GM12801 (cell line): Measurements from ENCODE around the gene FAM83C.

Experiments used
- TF ChIP-seq, protein P1 (sequence below): IDR thresholded peaks from one replicate; pipeline ENCODE4 v1.5.1; 2011; ENCODE audit warnings: control low read depth; ENCODE audit not compliant: insufficient read length; ENCODE audit errors: extremely low read depth

FAM83C gene

DNA sequence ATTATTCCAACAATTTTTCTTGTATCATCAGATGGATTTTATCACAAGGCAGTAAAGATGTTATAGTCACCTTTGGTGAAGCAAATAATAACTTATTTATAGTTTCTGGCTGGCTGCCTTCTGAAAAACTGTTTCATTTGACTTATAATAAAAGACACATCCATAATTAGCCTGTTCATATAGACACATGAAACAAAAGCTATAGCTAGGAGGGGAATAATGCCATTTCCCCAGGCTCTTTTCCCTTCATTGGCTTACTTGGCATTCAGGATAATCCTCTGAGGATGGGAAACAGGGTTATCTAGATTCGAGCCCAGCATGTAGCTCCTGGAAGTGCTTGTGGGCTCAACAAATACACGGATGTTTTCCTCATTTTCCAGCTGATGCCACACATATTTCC lies 48.2 kb downstream of the FAM83C start:
- TF ChIP-seq, protein P1, sequence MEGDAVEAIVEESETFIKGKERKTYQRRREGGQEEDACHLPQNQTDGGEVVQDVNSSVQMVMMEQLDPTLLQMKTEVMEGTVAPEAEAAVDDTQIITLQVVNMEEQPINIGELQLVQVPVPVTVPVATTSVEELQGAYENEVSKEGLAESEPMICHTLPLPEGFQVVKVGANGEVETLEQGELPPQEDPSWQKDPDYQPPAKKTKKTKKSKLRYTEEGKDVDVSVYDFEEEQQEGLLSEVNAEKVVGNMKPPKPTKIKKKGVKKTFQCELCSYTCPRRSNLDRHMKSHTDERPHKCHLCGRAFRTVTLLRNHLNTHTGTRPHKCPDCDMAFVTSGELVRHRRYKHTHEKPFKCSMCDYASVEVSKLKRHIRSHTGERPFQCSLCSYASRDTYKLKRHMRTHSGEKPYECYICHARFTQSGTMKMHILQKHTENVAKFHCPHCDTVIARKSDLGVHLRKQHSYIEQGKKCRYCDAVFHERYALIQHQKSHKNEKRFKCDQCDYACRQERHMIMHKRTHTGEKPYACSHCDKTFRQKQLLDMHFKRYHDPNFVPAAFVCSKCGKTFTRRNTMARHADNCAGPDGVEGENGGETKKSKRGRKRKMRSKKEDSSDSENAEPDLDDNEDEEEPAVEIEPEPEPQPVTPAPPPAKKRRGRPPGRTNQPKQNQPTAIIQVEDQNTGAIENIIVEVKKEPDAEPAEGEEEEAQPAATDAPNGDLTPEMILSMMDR: no peak

DNA sequence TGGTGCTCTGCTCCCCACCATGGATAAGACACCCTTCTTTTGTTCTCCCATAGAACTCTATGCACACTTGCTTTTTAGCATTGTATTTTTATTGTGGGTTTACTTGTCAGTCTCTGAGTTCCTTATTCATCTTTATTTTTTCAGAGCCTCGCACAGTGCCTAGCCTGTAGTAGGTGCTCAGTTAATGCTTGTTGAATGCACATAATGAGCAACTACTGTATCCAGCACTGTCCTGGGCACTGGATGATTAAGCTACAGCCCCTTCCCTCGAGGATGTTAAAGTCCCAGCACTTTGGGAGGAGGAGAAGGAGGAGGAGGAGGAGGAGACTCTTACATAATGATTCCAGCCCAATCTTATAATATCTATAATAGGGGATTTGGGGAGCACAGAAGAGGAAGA lies 48.9 kb downstream of the FAM83C start:
- TF ChIP-seq, protein P1: no peak

DNA sequence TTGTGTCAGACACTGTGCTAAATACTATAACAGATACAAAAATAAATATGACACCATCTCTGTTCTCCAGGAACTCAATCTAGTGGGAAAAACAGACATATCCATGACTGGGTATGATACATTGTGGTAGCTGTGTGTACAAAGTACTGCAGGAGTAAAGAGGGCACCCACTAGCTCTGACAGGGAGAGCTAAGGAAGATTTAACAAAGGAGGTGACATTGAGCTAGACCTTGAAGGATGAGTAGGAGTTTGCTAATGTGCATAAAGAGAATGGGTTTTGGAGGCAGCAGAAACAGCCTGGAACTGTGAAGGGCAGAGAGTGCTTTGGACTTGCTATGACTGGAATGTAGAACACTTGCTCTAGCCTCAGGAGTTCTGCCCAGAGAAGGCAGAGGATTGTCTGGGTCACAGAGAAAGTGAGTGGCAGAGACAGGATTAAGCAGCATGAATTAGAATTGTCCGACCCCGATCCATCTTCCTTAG lies 51.4 kb downstream of the FAM83C start:
- TF ChIP-seq, protein P1: no peak

DNA sequence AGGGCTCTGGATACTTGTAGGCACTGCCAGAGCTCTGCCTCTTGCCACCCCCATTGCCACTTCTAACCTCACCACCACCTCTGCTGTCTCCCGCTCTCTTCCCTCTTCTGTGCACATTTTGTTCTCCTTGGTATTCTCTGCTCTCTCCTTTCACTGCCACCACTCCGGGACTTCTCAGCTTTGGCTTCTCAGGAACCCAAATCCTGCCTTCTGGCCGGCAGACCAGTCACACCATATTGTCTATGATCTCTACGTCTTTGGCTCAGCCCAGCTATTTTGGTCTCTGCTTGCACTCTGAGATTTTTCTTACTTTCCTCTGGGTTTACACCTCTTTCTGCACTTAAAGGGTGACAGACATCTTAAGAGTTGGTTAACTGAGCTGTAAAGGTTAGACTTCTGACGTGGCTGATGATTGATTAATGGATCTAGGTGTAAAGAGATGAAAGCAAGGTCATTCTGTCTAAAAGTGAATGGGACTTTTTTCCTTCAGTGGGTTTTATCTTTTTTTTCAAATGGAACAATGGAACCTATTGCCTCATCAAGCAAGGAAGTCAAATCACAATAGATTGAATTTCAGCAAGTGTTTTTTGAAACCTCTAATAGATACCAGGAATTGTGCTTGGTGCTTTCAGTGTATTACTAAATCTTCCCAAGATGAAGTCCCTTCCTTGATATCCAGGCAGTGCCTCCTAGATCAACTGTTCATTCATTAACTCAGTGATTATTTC lies 52.0 kb downstream of the FAM83C start:
- TF ChIP-seq, protein P1: no peak

DNA sequence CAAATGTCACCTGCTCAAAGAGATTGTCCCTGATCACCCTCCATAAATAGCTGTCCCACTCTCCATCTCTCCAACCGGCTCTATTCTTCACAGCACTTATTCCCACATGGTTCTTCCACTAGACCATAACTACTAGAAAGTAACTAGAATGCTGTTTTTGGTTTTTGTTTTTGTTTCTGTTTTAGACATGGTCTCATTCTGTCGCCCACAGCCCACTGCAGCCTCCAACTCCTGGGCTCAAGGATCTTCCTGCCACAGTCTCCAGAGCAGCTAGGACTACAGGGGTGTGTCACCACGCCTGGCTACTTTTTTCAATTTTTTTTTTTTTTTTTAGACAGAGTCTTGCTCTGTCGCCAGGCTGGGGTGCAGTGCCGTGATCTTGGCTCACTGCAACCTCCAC lies 53.5 kb downstream of the FAM83C start:
- TF ChIP-seq, protein P1: no peak

DNA sequence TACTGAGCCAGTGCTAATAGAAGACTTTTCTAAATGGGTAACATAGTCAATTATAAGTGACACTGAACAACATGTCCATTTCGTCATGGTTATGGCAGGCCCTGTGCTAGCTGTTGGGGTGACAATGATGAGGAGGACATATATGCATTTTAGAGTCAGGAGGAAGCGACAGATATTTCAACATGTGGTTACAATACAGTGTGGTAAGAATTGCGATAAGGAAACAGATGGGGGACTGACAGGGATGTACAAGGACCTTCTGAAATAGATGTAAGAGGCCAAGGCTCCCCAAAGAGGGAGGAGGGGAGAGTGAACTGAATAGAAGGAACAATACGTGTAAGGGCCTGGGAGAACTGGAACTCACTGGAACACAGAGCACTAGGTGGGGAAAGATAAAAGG lies 54.1 kb downstream of the FAM83C start:
- TF ChIP-seq, protein P1: no peak

DNA sequence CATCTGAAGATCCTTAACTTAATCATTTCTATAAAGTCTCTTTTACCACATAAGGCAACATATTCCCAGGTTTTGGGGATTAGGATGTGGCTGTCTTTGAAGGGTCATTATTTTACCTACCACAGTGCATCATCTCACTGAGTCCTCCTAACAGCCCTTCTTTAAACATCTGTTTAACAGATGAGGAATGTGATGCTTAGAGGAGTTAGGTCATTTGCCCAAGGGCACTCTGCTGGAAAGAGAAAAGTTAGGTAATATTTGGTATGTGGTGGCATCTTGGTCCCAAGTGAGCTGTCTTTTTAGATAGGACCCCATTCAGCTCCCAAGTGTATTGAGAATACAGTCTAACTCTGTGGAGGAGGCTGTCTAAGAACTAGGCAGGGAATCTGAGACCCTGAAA lies 54.7 kb downstream of the FAM83C start:
- TF ChIP-seq, protein P1: no peak
